ENCODE measurements around the gene WNT5B. TPM values are rescaled to one million over a fixed set of nuclear protein-coding genes. Genes with fewer than 3 reads are reported as not detected.

Gene WNT5B
- total RNA-seq, 1 donor from 2014 or later: 16.3 TPM

DNA sequence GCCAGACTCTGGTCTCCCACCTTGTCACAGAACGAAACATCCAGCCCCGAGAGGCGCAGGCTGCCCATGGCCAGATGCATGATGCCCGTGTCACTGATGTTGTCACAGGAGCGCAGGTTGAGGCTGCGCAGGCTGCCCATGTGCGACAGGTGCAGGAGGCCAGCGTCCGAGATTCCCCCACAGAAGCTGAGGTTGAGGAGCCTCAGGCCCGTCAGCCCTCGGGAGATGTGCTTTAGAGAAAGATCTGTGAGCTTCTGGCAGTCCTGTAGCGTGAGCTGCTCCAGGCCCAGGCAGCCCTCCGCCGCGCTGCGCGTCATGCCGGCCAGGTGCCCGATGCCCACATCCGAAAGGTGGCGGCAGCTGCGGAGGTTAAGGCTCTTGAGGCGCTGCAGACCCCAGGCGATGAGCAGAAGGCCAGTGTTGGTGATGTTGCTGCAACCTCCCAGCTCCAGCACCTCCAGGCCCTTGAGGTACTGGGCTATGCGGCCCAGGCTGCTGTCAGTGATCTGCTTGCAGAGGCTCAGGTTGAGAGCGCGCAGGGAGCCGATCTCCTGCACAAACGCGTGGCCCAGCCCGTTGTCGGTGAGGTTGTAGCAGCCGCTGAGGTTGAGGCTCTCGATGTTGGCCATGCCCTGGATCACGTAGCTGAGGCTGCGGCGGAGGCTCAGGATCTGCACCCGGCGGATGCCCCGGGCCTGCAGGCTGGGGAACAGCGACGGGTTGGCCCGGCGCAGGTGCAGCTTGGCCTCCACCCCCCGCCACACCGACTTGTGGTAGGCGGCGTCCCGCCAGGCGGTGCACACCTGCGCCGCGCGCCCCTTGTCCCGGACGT, 35.6 kb upstream of the WNT5B start:
- Mint-ChIP-seq H3K4me3 (ENCODE audit: unreplicated experiment) (peak overlapping the region; percentile 94), H3K36me3 (ENCODE audit: unreplicated experiment) (peaks cover 8% of the 10 kb centered on the region), H3K27ac (ENCODE audit: unreplicated experiment) (peak overlapping the region; percentile 90), H3K27me3 (ENCODE audit: unreplicated experiment) (peaks cover 23% of the 10 kb centered on the region), H3K9me3 (ENCODE audit: unreplicated experiment) (peaks cover 26% of the 10 kb centered on the region), H3K4me1 (ENCODE audit: low read depth, unreplicated experiment) (peaks cover 29% of the 10 kb centered on the region)
- TF ChIP-seq, protein P1, sequence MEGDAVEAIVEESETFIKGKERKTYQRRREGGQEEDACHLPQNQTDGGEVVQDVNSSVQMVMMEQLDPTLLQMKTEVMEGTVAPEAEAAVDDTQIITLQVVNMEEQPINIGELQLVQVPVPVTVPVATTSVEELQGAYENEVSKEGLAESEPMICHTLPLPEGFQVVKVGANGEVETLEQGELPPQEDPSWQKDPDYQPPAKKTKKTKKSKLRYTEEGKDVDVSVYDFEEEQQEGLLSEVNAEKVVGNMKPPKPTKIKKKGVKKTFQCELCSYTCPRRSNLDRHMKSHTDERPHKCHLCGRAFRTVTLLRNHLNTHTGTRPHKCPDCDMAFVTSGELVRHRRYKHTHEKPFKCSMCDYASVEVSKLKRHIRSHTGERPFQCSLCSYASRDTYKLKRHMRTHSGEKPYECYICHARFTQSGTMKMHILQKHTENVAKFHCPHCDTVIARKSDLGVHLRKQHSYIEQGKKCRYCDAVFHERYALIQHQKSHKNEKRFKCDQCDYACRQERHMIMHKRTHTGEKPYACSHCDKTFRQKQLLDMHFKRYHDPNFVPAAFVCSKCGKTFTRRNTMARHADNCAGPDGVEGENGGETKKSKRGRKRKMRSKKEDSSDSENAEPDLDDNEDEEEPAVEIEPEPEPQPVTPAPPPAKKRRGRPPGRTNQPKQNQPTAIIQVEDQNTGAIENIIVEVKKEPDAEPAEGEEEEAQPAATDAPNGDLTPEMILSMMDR (IDR thresholded peaks at IDR 0.05; ENCODE audit: partially characterized antibody, unreplicated experiment): no peak
- peak; percentile 56 for DNase-seq

- TF ChIP-seq, protein P1 (IDR thresholded peaks at IDR 0.05; ENCODE audit: partially characterized antibody, unreplicated experiment): no peak
- Mint-ChIP-seq H3K4me3 (ENCODE audit: unreplicated experiment) (no peak overlapping the region), H3K4me1 (ENCODE audit: low read depth, unreplicated experiment) (peaks cover 24% of the 10 kb centered on the region), H3K36me3 (ENCODE audit: unreplicated experiment) (peaks cover 8% of the 10 kb centered on the region), H3K27ac (ENCODE audit: unreplicated experiment) (no peak overlapping the region), H3K27me3 (ENCODE audit: unreplicated experiment) (peaks cover 23% of the 10 kb centered on the region), H3K9me3 (ENCODE audit: unreplicated experiment) (peaks cover 25% of the 10 kb centered on the region)
- no peak for DNase-seq
Observed at GRCh38 chr12:1594006-1594260, 35.1 kb upstream of the WNT5B start.

DNA sequence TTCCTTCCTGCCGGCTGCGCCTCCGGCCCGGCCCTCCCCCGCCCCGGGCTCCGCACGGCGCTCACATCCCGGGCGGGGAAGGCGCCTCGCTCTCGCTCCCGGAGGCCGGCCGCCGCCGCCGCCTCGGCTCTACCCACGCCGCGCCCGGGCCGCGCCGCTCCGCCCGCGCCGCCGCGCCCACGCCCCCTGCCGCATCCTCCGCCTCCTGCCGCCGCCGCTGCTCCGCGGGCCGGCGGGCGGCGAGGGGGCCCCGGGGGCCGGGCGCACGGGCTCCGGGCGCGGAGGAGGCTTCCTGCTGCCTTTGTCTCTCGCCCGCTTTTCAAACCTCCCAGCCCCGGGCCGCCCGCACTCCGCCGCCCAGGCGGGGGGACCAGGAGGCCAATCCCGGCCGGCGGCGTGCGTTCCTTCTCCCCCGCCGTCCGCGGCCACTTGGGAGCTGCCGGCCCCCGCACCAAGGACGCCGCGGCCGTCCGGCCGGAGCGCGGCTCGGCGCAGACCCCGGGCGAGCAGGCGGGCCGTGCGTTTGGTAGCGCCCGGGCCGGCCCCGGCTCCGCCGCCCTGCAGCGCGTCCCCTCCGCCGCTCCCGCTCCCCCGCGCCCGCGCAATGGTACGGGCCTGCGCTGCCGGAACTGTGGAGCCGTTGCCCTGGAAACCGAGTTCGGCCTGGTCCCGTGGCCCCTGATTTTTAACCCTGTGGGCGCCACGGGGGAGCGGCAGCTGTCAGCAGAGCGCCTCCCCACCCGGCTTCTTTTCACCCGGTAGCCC, 34.6 kb upstream of the WNT5B start, which contains the start of gene FBXL14:
Gene FBXL14, minus strand, starts transcription at position 321 of the 765 bp plus-strand sequence. CDS start 515 bp downstream, outside the sequence.
- peak; percentile 95 for DNase-seq
- H3K27me3 Mint-ChIP-seq (ENCODE audit: unreplicated experiment): peaks cover 23% of the 10 kb centered on the region
- peaks cover 8% of the 10 kb centered on the region for H3K36me3 Mint-ChIP-seq (ENCODE audit: unreplicated experiment)
- TF ChIP-seq, protein P1 (IDR thresholded peaks at IDR 0.05; ENCODE audit: partially characterized antibody, unreplicated experiment): no peak
- H3K27ac Mint-ChIP-seq (ENCODE audit: unreplicated experiment): peak within 1 kb of the TSS; percentile 99
- H3K9me3 Mint-ChIP-seq (ENCODE audit: unreplicated experiment): peaks cover 25% of the 10 kb centered on the region
- H3K4me1 Mint-ChIP-seq (ENCODE audit: low read depth, unreplicated experiment): peaks cover 24% of the 10 kb centered on the region
- H3K4me3 Mint-ChIP-seq (ENCODE audit: unreplicated experiment): peak within 1 kb of the TSS; percentile 94

- Mint-ChIP-seq H3K4me3 (ENCODE audit: unreplicated experiment) (peak overlapping the region; percentile 94), H3K27ac (ENCODE audit: unreplicated experiment) (peak overlapping the region; percentile 99), H3K36me3 (ENCODE audit: unreplicated experiment) (peaks cover 8% of the 10 kb centered on the region), H3K9me3 (ENCODE audit: unreplicated experiment) (peaks cover 25% of the 10 kb centered on the region), H3K27me3 (ENCODE audit: unreplicated experiment) (peaks cover 23% of the 10 kb centered on the region), H3K4me1 (ENCODE audit: low read depth, unreplicated experiment) (peaks cover 24% of the 10 kb centered on the region)
- TF ChIP-seq, protein P1 (IDR thresholded peaks at IDR 0.05; ENCODE audit: partially characterized antibody, unreplicated experiment): no peak
- DNase-seq: no peak
Observed at GRCh38 chr12:1595026-1595561, 33.9 kb upstream of the WNT5B start.

Data from glutamatergic neuron (in vitro differentiated cells).